GM13976 (cell line): ENCODE measurements around the gene SMARCA1.
"Not testable (repeated sequence)": the region's sequence is repeated elsewhere in the genome, so short reads cannot be mapped to it uniquely, and the experiment has no call there.

Experiments
- DNase-seq: peaks from one replicate; pipeline ENCODE4 v3.0.0; 2012; ENCODE audit warnings: low spot score
- CTCF ChIP-seq: IDR thresholded peaks from 2 replicates; pipeline ENCODE4 v1.5.1; 2012; ENCODE audit warnings: borderline replicate concordance, mild to moderate bottlenecking; ENCODE audit not compliant: insufficient read depth; ENCODE audit errors: extremely low read depth, missing control alignments, control extremely low read depth
- in situ Hi-C: fragments of 300-500 bp; cut with MboI; formaldehyde crosslinking; loops from one replicate; pipeline ENCODE4 v1.12.0; 2022; ENCODE audit warnings: low sequenced_read_pairs, mixed read lengths, inconsistent platforms; ENCODE audit not compliant: unreplicated experiment

Gene SMARCA1

GRCh38 chrX:129561453-129561852 is 38.2 kb upstream of the SMARCA1 start:
- no peak for DNase-seq
- in situ Hi-C loops: no loop called here
- no peak for TF ChIP-seq CTCF

- no peak for DNase-seq
- no peak for TF ChIP-seq CTCF
- in situ Hi-C loops: no loop called here
Observed at GRCh38 chrX:129559783-129560182, 36.5 kb upstream of the SMARCA1 start.

GRCh38 chrX:129557844-129558480 is 34.7 kb upstream of the SMARCA1 start:
- in situ Hi-C loops: no loop called here
- no peak for DNase-seq
- no peak for TF ChIP-seq CTCF

GRCh38 chrX:129556806-129557315 is 33.6 kb upstream of the SMARCA1 start:
- in situ Hi-C loops: no loop called here
- no peak for TF ChIP-seq CTCF
- no peak for DNase-seq

GRCh38 chrX:129554816-129555215 is 31.5 kb upstream of the SMARCA1 start:
- in situ Hi-C loops, DNase-seq: not testable (repeated sequence)

GRCh38 chrX:129553619-129554288 is 30.5 kb upstream of the SMARCA1 start:
- TF ChIP-seq CTCF: no peak
- in situ Hi-C loops: no loop called here
- peak; percentile 34 for DNase-seq

- no peak for TF ChIP-seq CTCF
- no peak for DNase-seq
- in situ Hi-C loops: no loop called here
Observed at GRCh38 chrX:129549124-129549523, 25.8 kb upstream of the SMARCA1 start.
